ENCODE results near the gene MS4A4A.

DNA sequence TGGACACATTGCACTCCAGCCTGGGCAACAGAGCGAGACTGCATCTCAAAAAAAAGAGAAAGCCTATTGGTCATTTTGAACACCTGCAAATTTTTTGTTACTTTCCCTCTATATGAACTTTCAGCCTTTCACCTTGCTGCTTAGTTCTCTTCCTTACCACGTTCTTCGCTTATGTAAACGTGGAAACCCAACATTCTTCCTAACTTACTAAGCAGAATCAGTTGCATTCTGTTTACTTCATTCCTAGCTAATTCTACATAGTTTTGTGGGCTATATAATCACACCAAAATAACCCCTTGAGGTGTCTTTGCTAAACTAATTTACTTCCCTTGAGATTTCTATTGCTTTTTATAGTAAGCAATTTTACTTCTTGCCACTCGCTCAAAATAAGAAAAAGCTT is 23.2 kb downstream of the MS4A4A start:
- TF ChIP-seq, protein P1, sequence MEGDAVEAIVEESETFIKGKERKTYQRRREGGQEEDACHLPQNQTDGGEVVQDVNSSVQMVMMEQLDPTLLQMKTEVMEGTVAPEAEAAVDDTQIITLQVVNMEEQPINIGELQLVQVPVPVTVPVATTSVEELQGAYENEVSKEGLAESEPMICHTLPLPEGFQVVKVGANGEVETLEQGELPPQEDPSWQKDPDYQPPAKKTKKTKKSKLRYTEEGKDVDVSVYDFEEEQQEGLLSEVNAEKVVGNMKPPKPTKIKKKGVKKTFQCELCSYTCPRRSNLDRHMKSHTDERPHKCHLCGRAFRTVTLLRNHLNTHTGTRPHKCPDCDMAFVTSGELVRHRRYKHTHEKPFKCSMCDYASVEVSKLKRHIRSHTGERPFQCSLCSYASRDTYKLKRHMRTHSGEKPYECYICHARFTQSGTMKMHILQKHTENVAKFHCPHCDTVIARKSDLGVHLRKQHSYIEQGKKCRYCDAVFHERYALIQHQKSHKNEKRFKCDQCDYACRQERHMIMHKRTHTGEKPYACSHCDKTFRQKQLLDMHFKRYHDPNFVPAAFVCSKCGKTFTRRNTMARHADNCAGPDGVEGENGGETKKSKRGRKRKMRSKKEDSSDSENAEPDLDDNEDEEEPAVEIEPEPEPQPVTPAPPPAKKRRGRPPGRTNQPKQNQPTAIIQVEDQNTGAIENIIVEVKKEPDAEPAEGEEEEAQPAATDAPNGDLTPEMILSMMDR (IDR thresholded peaks at IDR 0.05), result no peak
- TF ChIP-seq EP300 (IDR thresholded peaks at IDR 0.05), result no peak
- no peak for TF ChIP-seq POLR2AphosphoS5 (IDR thresholded peaks at IDR 0.05)

Measured in esophagus muscularis mucosa (tissue), 4 donors.